Chondrocyte (in vitro differentiated cells): ENCODE data around the gene LRBA. TPM values are rescaled to one million over a fixed set of nuclear protein-coding genes. Genes with fewer than 3 reads are reported as not detected.
A peak's percentile ranks its signal among the peaks of the same experiment; 100 is the strongest.

Source experiments
- DNase-seq: peaks from one replicate; pipeline ENCODE4 v3.0.0; 2021; ENCODE audit warnings: mixed read lengths, low spot score
- H3K27ac Mint-ChIP-seq: one replicate; pipeline ENCODE4 v1.8.0; 2021; ENCODE audit warnings: mild to moderate bottlenecking, moderate library complexity, mixed read lengths; ENCODE audit not compliant: unreplicated experiment
- H3K27me3 Mint-ChIP-seq: 2 replicates; pipeline ENCODE4 v1.8.0; 2021; ENCODE audit warnings: low read depth, mixed read lengths
- H3K36me3 Mint-ChIP-seq: 2 replicates; pipeline ENCODE4 v1.8.0; 2021; ENCODE audit warnings: low read depth, mixed read lengths
- H3K4me1 Mint-ChIP-seq: 2 replicates; pipeline ENCODE4 v1.8.0; 2021; ENCODE audit warnings: low read depth, mild to moderate bottlenecking, mixed read lengths
- H3K4me3 Mint-ChIP-seq: one replicate; pipeline ENCODE4 v1.8.0; 2021; ENCODE audit warnings: mild to moderate bottlenecking, moderate library complexity, mixed read lengths; ENCODE audit not compliant: unreplicated experiment
- H3K9me3 Mint-ChIP-seq: 2 replicates; pipeline ENCODE4 v1.8.0; 2021; ENCODE audit warnings: low read depth, mixed read lengths
- CTCF ChIP-seq: fragments of 200-600 bp; sonication (generic); IDR thresholded peaks from 2 replicates; pipeline ENCODE4 v1.5.0; 2021; ENCODE audit warnings: antibody characterized with exemption, mild to moderate bottlenecking, moderate library complexity
- total RNA-seq: library from RNA; stranded (reverse); gene quantifications from 3 replicates; pipeline ENCODE4 v1.2.1, GENCODE V29; 2021

The LRBA gene
- total RNA-seq, 1 donor from 2014 or later: 19.7 TPM

- Mint-ChIP-seq H3K4me1 (peaks cover 19% of the 10 kb centered on the region), H3K27ac (no peak overlapping the region), H3K27me3 (no peaks in the 10 kb centered on the region), H3K36me3 (peaks cover 14% of the 10 kb centered on the region), H3K4me3 (no peak overlapping the region), H3K9me3 (peaks cover 20% of the 10 kb centered on the region)
- no peak for TF ChIP-seq CTCF
- DNase-seq: peak; percentile 22
These were observed 291.2 kb downstream of the LRBA start for GRCh38 chr4:150723727-150724411.

GRCh38 chr4:150722908-150723362 is 292.1 kb downstream of the LRBA start:
- Mint-ChIP-seq H3K27me3 (no peaks in the 10 kb centered on the region), H3K4me1 (peaks cover 19% of the 10 kb centered on the region), H3K36me3 (peaks cover 11% of the 10 kb centered on the region), H3K9me3 (peaks cover 20% of the 10 kb centered on the region), H3K27ac (peak overlapping the region; percentile 77), H3K4me3 (no peak overlapping the region)
- DNase-seq: peak; percentile 58
- peak; percentile 72 for TF ChIP-seq CTCF

- no peak for DNase-seq
- H3K36me3 Mint-ChIP-seq: peaks cover 7% of the 10 kb centered on the region
- H3K4me3 Mint-ChIP-seq: no peak overlapping the region
- no peak overlapping the region for H3K27ac Mint-ChIP-seq
- TF ChIP-seq CTCF: no peak
- peaks cover 19% of the 10 kb centered on the region for H3K4me1 Mint-ChIP-seq
- H3K9me3 Mint-ChIP-seq: peaks cover 12% of the 10 kb centered on the region
- no peaks in the 10 kb centered on the region for H3K27me3 Mint-ChIP-seq
These were observed 294.0 kb downstream of the LRBA start for GRCh38 chr4:150720973-150721518.

GRCh38 chr4:150717952-150718351 is 297.1 kb downstream of the LRBA start:
- TF ChIP-seq CTCF: no peak

GRCh38 chr4:150714462-150715438 is 300.3 kb downstream of the LRBA start:
- no peaks in the 10 kb centered on the region for H3K36me3 Mint-ChIP-seq
- no peak overlapping the region for H3K4me3 Mint-ChIP-seq
- no peaks in the 10 kb centered on the region for H3K9me3 Mint-ChIP-seq
- no peaks in the 10 kb centered on the region for H3K27me3 Mint-ChIP-seq
- no peak for DNase-seq
- no peaks in the 10 kb centered on the region for H3K4me1 Mint-ChIP-seq
- no peak for TF ChIP-seq CTCF
- H3K27ac Mint-ChIP-seq: no peak overlapping the region

More at GRCh38 chr4:150717952-150718351, 297.1 kb downstream of the LRBA start:
- H3K27me3 Mint-ChIP-seq: no peaks in the 10 kb centered on the region
- no peaks in the 10 kb centered on the region for H3K36me3 Mint-ChIP-seq
- H3K27ac Mint-ChIP-seq: no peak overlapping the region
- no peaks in the 10 kb centered on the region for H3K9me3 Mint-ChIP-seq
- H3K4me3 Mint-ChIP-seq: no peak overlapping the region
- H3K4me1 Mint-ChIP-seq: peaks cover 6% of the 10 kb centered on the region
- no peak for DNase-seq
